ENCODE results near the gene SLC1A2.

The SLC1A2 gene

DNA sequence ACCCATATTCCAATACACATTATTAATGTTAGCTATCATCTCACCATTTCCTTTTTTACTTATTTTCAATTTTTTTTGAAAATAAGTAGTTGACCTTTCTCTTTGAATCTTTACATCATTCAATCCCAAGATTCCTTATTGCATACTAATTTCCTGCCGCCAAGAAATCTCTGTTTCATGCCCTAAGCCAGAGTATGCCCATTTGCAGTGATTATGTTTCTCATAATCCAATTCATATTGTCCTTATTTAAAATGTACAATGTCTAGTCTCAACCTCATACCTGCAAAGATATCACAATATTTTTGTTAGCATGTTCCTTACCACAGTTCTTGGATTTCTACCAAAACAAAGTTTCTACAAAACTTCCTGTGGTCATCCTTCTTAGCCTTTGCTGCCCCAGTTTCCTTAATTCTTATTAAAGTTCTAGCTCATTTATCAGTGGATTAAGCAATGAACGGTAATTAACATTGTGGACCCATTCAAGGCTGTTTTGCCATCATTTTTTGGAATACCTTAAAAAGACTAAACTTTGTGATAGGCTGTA, 205.1 kb downstream of the SLC1A2 start:
- no peak for DNase-seq

DNA sequence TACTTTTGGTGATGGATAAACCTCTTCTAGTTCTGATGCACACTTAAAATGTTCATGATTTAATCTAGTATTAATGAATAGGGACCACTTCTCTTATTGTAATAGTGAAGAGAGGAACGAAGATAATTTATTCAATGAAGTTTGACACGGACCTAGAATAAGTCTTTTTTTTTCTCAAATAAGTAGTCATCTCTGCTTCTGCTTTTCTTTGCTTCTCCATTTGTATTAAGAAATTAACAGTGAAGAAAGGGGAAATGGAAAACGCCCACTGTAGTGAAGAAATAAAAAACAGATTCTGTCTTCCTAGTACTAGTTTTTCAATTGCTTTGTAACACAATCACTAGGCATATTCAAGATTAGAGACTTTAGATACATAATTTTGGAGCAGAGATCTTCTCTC, 207.4 kb downstream of the SLC1A2 start:
- DNase-seq: no peak

DNA sequence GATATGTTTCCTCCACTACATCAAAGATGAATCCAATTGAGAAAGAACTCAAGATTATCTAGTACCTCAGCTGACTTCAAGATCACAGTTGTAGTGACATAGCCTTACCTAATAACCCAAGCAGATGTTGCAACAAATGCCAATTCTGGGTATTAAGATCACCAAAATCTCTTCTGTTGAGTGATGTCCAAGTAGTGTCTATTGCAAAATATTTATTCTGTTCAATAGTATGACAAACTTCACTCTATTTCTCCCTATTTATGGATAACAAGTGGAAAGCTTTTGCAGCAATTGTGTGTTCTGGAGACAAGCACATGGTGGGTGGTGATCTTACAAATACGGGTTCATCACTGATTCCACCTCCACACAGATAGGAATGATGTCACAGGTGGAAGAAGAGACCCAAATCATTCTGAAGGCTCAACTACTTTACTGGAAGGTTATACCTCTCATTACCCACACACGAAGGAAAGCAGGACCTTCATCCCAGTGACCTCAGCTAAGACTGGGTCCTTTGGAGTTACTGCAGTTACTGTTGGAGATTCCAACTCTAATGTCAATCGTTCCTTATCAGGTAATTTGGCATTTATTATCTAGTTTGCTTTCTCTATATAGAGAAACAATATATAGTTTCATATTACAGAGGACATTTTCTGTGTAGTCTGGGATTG, 208.3 kb downstream of the SLC1A2 start:
- no peak for DNase-seq

DNA sequence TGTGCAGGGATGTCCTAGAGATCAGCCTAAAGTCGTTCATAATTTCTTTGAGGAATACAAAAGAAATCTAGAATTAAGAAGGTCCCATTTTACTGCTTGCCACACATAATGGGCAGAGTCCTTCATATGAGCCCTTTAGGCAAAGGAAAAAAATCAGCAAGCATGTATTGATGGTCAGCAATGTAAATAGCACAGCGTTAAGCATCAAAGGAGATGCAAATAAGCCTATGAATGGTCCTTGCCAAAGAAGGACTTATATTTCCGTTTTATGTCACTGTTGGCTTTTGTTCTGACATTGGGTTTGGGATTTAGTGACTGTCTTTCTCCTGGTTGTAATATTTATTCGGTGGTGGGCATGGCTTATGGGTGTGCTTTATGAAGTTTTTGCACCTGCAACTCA, 210.6 kb downstream of the SLC1A2 start:
- no peak for DNase-seq

DNA sequence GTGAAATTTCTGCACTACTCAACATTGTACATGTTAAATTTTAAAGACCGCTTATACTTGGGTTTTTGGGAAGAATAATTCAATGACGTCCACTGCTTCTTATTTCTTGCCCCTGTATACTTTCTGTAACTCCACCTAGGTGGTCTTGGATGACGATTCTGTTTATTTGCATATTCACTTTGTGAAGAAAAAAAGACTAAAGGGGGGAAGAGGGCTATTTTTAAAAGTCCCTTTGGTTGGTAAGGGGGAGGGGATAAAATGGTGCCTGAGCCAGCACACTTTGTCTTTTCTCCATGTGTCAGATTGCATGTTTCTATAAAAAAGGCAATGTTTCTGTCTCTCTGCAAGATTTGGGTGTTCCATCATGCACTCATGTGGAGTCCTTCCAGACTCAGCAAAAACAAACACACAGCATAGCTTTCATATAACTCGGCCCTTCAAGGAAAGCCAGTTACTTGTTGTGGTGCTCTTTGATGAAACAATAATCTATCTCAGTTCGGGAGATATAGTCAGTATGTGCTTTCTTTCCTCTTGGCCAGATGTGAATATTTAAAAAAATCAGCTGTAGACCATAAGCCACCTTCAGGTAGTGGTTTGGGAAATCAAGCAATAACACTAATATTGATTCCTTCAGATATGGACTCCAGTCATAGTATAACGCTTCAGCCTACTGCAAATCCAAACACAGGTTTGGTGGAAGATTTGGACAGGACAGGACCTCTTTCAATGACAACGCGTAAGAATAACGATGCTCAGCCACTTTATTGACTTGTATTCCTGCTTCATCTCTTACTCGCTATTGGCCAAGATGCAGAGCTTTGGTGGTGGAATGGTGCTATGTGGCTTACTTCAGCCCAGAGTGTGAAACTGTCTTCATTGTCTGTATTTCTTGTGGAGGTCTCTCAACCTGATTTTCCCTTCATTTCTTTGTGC, 211.6 kb downstream of the SLC1A2 start:
- DNase-seq: no peak

DNA sequence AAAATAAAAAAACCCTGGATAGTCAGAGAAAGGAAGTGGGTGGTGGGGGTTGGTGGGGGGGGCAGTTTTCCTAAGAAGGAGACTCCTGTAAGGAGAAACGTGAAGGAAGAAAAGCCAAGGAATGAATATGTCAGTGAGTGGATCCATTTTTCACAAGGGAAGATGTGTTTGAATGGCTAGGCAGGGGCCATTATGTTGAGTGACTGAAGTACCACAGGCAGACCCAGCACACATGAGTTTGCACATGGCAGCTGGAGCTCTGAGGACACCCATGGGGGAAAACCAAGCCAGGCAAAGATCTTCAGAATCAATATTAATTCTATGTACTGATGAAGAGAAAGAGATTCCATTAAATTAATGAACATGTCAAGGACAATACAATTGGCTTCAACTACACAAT, 212.7 kb downstream of the SLC1A2 start:
- DNase-seq: no peak

DNA sequence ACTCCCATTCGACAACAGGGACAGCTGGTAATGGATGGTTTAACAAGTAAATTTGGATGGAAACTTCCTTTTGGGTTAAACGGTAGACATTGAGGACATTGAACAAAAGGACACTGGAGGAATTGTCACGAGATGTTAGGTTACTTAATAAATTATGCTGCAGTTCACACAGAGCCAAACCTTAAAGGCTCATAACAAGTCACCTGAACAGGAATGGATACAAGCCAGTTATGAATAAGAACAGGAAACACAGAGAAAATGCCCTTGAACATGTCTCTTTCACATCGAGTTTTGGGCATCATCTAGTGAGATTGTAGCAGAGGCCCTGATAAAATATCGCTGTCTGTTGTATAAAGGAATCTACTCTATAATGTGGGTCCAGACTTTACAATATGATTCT, 214.7 kb downstream of the SLC1A2 start:
- DNase-seq: no peak
